Esophagus muscularis mucosa (tissue), 4 donors: ENCODE results near the gene ABCC6. TPM values are rescaled to one million over a fixed set of nuclear protein-coding genes. Genes with fewer than 3 reads are reported as not detected.
"Not testable (repeated sequence)": the region's sequence is repeated elsewhere in the genome, so short reads cannot be mapped to it uniquely, and the experiment has no call there.

Experiments
- DNase-seq: peaks from one replicate; pipeline ENCODE4 v3.0.0-alpha.2; 2017; ENCODE audit errors: extremely low spot score
- H3K27ac ChIP-seq, 4 donors: fragments of 200-600 bp; sonication (generic); replicated peaks in 1 of 4; 1 replicate in 3 of 4; 2 replicates in 1 of 4; pipeline ENCODE4 v1.5.1; 2016 to 2019; ENCODE audit warnings: mild to moderate bottlenecking in 1 of 4
- H3K27me3 ChIP-seq, 4 donors: fragments of 200-600 bp; sonication (generic); one replicate each; pipeline versions ENCODE4 v1.5.1 to v1.6.0; 2016 to 2019
- H3K36me3 ChIP-seq, 4 donors: fragments of 200-600 bp; sonication (generic); one replicate each; pipeline ENCODE4 v1.5.1; 2016 to 2019
- H3K4me1 ChIP-seq, 4 donors: fragments of 200-600 bp; sonication (generic); one replicate each; pipeline ENCODE4 v1.5.1; 2016 to 2019
- H3K4me3 ChIP-seq, 4 donors: fragments of 200-600 bp; sonication (generic); 1 replicate in 2 of 4; 2 replicates in 2 of 4; pipeline ENCODE4 v1.5.1; 2016 to 2019; ENCODE audit warnings: mild to moderate bottlenecking in 4 of 4, moderate library complexity in 1 of 4
- H3K9me3 ChIP-seq, 4 donors: fragments of 200-600 bp; sonication (generic); 1 replicate in 3 of 4; 2 replicates in 1 of 4; pipeline ENCODE4 v1.5.1; 2016 to 2019
- CTCF ChIP-seq, 3 experiments: fragments of 200-600 bp in 2 of 3; fragments of 450-650 bp in 1 of 3; sonication (generic) in 2 of 3; IDR thresholded peaks; one replicate each; pipeline ENCODE4 v1.5.1; 2017 to 2019; ENCODE audit warnings: antibody characterized with exemption in 3 of 3, mild to moderate bottlenecking in 2 of 3, moderate library complexity in 1 of 3
- EP300 ChIP-seq: sonication (generic); formaldehyde crosslinking; IDR thresholded peaks from one replicate; pipeline ENCODE4 v1.6.1; 2017; ENCODE audit warnings: antibody characterized with exemption
- POLR2A ChIP-seq: fragments of 450-650 bp; IDR thresholded peaks from one replicate; pipeline ENCODE4 v1.6.1; 2017; ENCODE audit warnings: antibody characterized with exemption, moderate library complexity, mild to moderate bottlenecking, low read depth
- POLR2AphosphoS5 ChIP-seq, 2 donors: sonication (generic); formaldehyde crosslinking; IDR thresholded peaks; one replicate each; pipeline ENCODE4 v1.6.1; 2017; ENCODE audit warnings: antibody characterized with exemption in 2 of 2
- WGBS: methylation state at CpG from one replicate; pipeline ENCODE4 v1.1.5; 2018; 5-methylcytosine and 5-hydroxymethylcytosine counted together
- intact Hi-C: fragments of 100-400 bp; cut with DNase I; formaldehyde crosslinking; loops from one replicate; pipeline ENCODE4 v1.15.1; 2023
- total RNA-seq, 4 donors: library from RNA; depleted of rRNA; stranded (reverse); fragments of >200 nt; gene quantifications; one replicate each; pipeline versions ENCODE4 v1.1.0 to v1.2.1, GENCODE V29; 2016

Gene ABCC6
- total RNA-seq, 4 donors from 2014 or later: 0.17 to 0.83 (median 0.36) TPM

DNA sequence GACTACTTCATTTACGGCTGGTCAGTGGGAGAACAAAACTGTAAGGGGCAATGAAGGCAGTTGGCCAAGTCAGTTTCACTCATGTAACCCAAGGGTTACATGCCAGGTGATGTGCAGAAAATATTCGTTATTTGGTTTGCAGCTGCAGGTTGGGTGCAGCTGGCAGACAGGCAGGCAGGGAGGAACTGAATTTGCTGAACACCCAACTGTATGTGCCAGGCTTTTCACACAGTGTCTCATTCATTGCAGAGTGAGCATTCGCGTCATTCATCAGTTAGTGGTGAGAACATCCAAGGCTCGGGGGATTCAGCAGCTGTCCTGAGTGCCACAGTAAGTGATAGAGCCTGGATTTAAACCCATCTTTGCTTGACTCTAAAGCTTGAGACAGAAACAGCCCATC lies 59.7 kb downstream of the ABCC6 start:
- no peak overlapping the region for H3K4me3 ChIP-seq
- H3K27me3 ChIP-seq: no peaks in the 10 kb centered on the region
- 85% methylated on average over 5 of the region's 5 CpGs for WGBS
- H3K9me3 ChIP-seq: peaks cover 0 to 10% (median 8%) of the 10 kb centered on the region in 4 donors
- intact Hi-C loops: no loop called here
- no peaks in the 10 kb centered on the region for H3K36me3 ChIP-seq
- no peak for TF ChIP-seq EP300
- TF ChIP-seq POLR2A: no peak
- no peak for TF ChIP-seq POLR2AphosphoS5 (IDR thresholded peaks at IDR 0.05)
- TF ChIP-seq CTCF (IDR thresholded peaks at IDR 0.05): no peak
- H3K4me1 ChIP-seq: no peaks in the 10 kb centered on the region
- DNase-seq: no peak
- H3K27ac ChIP-seq: no peak overlapping the region

DNA sequence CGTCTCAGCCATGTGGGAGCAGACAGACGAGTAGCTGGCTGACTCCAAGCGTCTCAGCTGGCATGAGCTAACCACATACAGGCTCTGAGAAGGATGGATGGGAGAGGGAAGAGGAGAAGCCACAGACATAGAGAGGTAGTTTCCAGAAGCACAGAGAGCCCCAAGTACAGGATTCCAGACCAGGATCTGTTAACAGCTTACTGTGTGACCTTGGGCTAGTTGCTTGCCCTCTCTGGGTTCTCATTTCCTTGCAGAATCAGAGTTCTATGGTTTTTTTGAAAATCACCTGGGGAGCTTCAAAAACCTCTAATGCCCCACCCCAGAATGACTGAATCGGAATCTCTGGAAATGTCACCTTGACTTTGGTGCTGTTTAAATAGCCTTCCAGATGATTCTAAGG lies 60.2 kb downstream of the ABCC6 start:
- no peaks in the 10 kb centered on the region for H3K27me3 ChIP-seq
- intact Hi-C loops: no loop called here
- H3K4me1 ChIP-seq: no peaks in the 10 kb centered on the region
- DNase-seq: no peak
- H3K9me3 ChIP-seq: peaks cover 0 to 10% (median 8%) of the 10 kb centered on the region in 4 donors
- no peak overlapping the region for H3K27ac ChIP-seq
- no peak for TF ChIP-seq EP300
- H3K4me3 ChIP-seq: no peak overlapping the region
- no peaks in the 10 kb centered on the region for H3K36me3 ChIP-seq
- 95% methylated on average over 4 of the region's 4 CpGs for WGBS

DNA sequence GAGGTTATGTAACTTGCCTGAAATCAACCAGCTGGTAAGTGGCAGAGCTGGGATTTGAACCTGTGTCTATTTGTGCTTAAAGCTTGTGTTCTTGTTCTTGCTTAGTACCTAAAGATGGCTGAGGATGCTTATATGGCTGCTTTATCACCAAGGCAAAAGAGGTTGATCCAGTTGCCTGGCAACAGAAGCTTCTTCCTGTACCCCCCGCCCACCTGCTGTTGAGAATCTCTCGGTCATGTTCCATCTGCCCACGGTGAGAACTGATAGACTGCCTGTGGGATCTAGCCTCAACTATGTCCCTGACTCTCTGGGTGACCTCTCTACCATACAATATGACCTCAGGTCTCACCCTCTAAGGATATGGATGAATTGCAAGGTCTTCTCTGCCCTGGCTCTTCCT lies 60.7 kb downstream of the ABCC6 start:
- Histone ChIP-seq H3K36me3 (no peaks in the 10 kb centered on the region), H3K27me3 (no peaks in the 10 kb centered on the region), H3K4me1 (no peaks in the 10 kb centered on the region), H3K27ac (no peak overlapping the region), H3K4me3 (no peak overlapping the region), H3K9me3 (peaks cover 0 to 10% (median 8%) of the 10 kb centered on the region in 4 donors)
- no peak for DNase-seq
- intact Hi-C loops: no loop called here
- TF ChIP-seq EP300 (no peak), POLR2A (no peak), CTCF (IDR thresholded peaks at IDR 0.05) (no peak), POLR2AphosphoS5 (IDR thresholded peaks at IDR 0.05) (no peak)
- WGBS: 82% methylated on average over 3 of the region's 3 CpGs

DNA sequence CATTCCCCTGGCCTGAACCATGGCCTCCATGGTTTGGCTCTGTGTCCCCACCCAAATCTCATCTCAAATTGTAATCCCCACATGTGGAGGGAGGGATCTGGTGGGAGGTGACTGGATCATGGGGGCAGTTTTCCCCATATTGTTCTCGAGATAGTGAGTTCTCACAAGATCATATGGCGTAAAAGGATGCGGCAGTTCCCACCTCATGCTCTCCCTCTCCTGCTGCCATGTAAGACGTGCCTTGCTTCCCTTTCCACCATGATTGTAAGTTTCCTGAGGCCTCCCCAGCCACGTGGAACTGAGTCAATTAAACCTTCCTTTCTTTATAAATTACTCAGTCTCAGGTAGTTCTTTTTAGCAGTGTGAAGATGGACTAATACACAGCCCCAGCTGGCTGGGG lies 61.5 kb downstream of the ABCC6 start:
- 82% methylated on average over 5 of the region's 5 CpGs for WGBS
- H3K9me3 ChIP-seq, intact Hi-C loops, H3K27me3 ChIP-seq, H3K27ac ChIP-seq, H3K36me3 ChIP-seq, H3K4me3 ChIP-seq, DNase-seq, H3K4me1 ChIP-seq: not testable (repeated sequence)

GRCh38 chr16:16161319-16161718 lies 62.0 kb downstream of the ABCC6 start:
- Histone ChIP-seq H3K4me1 (no peaks in the 10 kb centered on the region), H3K9me3 (peaks cover 0 to 10% (median 8%) of the 10 kb centered on the region in 4 donors), H3K27ac (no peak overlapping the region), H3K4me3 (no peak overlapping the region), H3K36me3 (no peaks in the 10 kb centered on the region), H3K27me3 (no peaks in the 10 kb centered on the region)
- no peak for TF ChIP-seq POLR2AphosphoS5 (IDR thresholded peaks at IDR 0.05)
- no peak for TF ChIP-seq CTCF (IDR thresholded peaks at IDR 0.05)
- TF ChIP-seq POLR2A: no peak
- TF ChIP-seq EP300: no peak
- no peak for DNase-seq
- intact Hi-C loops: no loop called here
- 50% methylated on average over 1 of the region's 5 CpGs for WGBS

DNA sequence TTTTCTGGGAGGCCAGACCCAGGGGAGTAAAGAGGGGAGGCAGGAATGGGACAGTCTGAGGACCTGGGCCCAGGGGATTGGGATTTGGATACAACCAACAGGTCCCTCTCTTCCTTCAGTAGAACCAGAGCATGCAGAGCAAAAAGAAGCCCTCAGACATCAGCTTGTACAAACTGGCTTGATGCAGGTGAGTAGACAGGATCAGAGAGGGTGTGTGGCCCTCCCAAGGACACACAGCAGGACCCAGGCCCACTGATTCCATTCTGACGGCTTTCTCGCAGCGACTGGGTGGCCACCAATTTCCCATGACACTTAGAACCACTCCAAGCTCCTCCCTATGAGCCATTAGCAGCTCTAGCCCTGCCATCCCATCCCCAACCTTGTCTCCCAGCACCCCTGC lies 63.6 kb downstream of the ABCC6 start:
- TF ChIP-seq POLR2AphosphoS5 (IDR thresholded peaks at IDR 0.05): no peak
- no peak for TF ChIP-seq CTCF (IDR thresholded peaks at IDR 0.05)
- TF ChIP-seq POLR2A: no peak
- TF ChIP-seq EP300: no peak
- Histone ChIP-seq H3K27me3 (no peaks in the 10 kb centered on the region), H3K36me3 (no peaks in the 10 kb centered on the region), H3K9me3 (peaks cover 0 to 10% (median 8%) of the 10 kb centered on the region in 4 donors), H3K27ac (no peak overlapping the region), H3K4me1 (no peaks in the 10 kb centered on the region), H3K4me3 (no peak overlapping the region)
- WGBS: 100% methylated on average over 3 of the region's 3 CpGs
- no peak for DNase-seq
- intact Hi-C loops: no loop called here
